Measurements from ENCODE around the gene CPA5.
"Not testable (repeated sequence)": the region's sequence is repeated elsewhere in the genome, so short reads cannot be mapped to it uniquely, and the experiment has no call there.

The CPA5 gene

GRCh38 chr7:130344271-130344866 lies at the start of gene CPA5:
CPA5 (plus strand) TSS chr7:130344816; CDS start chr7:130346486, 1,670 bp downstream.
- no peak for DNase-seq

GRCh38 chr7:130296221-130296951 lies 48.2 kb upstream of the CPA5 start:
- no peak for DNase-seq

GRCh38 chr7:130297628-130298543 lies 46.7 kb upstream of the CPA5 start:
- DNase-seq = no peak

- no peak for DNase-seq
These were observed 45.9 kb upstream of the CPA5 start for GRCh38 chr7:130298544-130299326.

- no peak for DNase-seq
These were observed 44.8 kb upstream of the CPA5 start for GRCh38 chr7:130299866-130300265.

- no peak for DNase-seq
These were observed 43.1 kb upstream of the CPA5 start for GRCh38 chr7:130301501-130302020.

- DNase-seq = no peak
These were observed 42.0 kb upstream of the CPA5 start for GRCh38 chr7:130302649-130303048.

GRCh38 chr7:130303127-130303526 lies 41.5 kb upstream of the CPA5 start:
- no peak for DNase-seq

- DNase-seq = no peak
These were observed 41.1 kb upstream of the CPA5 start for GRCh38 chr7:130303551-130303950.

GRCh38 chr7:130303982-130304381 lies 40.6 kb upstream of the CPA5 start:
- no peak for DNase-seq

- DNase-seq = no peak
These were observed 39.7 kb upstream of the CPA5 start for GRCh38 chr7:130304878-130305277.

GRCh38 chr7:130305433-130306042 lies 39.1 kb upstream of the CPA5 start:
- no peak for DNase-seq

GRCh38 chr7:130309986-130310385 lies 34.6 kb upstream of the CPA5 start:
- no peak for DNase-seq

- DNase-seq = no peak
These were observed 30.3 kb upstream of the CPA5 start for GRCh38 chr7:130314305-130314704.

GRCh38 chr7:130319541-130319940 lies 25.1 kb upstream of the CPA5 start:
- no peak for DNase-seq

- DNase-seq = not testable (repeated sequence)
These were observed 22.9 kb upstream of the CPA5 start for GRCh38 chr7:130321542-130322229.

- DNase-seq = no peak
These were observed 22.0 kb upstream of the CPA5 start for GRCh38 chr7:130322615-130323014.

GRCh38 chr7:130324306-130324943 lies 20.2 kb upstream of the CPA5 start:
- no peak for DNase-seq

- DNase-seq = no peak
These were observed 14.9 kb upstream of the CPA5 start for GRCh38 chr7:130329681-130330080.

- no peak for DNase-seq
These were observed 12.2 kb upstream of the CPA5 start for GRCh38 chr7:130332259-130333053.

Measured in SIG-M5 (cell line).